Heart right ventricle (tissue), 16 donors: ENCODE results near the gene NUP50. TPM values are rescaled to one million over a fixed set of nuclear protein-coding genes. Genes with fewer than 3 reads are reported as not detected.

Experiments
- ATAC-seq, 8 donors: fragments of 200-7000 bp; cut with Tn5 transposase; one replicate each; pipeline ENCODE4 v1.9.1; 2020; ENCODE audit warnings: mild to moderate bottlenecking in 8 of 8, moderate library complexity in 8 of 8, moderate number of reproducible peaks in 1 of 8
- DNase-seq, 2 donors: peaks; one replicate each; pipeline ENCODE4 v3.0.0-alpha.2; 2020
- H3K27ac ChIP-seq, 10 donors: fragments of 200-600 bp; sonication (generic) in 2 of 10; one replicate each; pipeline versions ENCODE4 v1.5.0 to v1.8.0; 2020 to 2022; ENCODE audit warnings: mild to moderate bottlenecking in 3 of 10
- H3K27me3 ChIP-seq, 7 donors: fragments of 200-600 bp; one replicate each; pipeline ENCODE4 v1.8.0; 2021 to 2022; ENCODE audit warnings: mild to moderate bottlenecking in 2 of 7
- H3K36me3 ChIP-seq, 9 donors: fragments of 200-600 bp; sonication (generic) in 1 of 9; one replicate each; pipeline versions ENCODE4 v1.5.0 to v1.8.0; 2020 to 2022; ENCODE audit warnings: mild to moderate bottlenecking in 2 of 9
- H3K4me1 ChIP-seq, 9 donors: fragments of 200-600 bp; sonication (generic) in 1 of 9; one replicate each; pipeline versions ENCODE4 v1.5.0 to v1.8.0; 2020 to 2022; ENCODE audit warnings: mild to moderate bottlenecking in 4 of 9
- H3K4me3 ChIP-seq, 10 donors: fragments of 200-600 bp; sonication (generic) in 2 of 10; one replicate each; pipeline versions ENCODE4 v1.5.0 to v1.8.0; 2020 to 2022; ENCODE audit warnings: mild to moderate bottlenecking in 7 of 10, moderate library complexity in 2 of 10
- H3K9me3 ChIP-seq, 11 donors: fragments of 200-600 bp in 10 of 11; sonication (generic) in 2 of 11; one replicate each; pipeline versions ENCODE4 v1.5.0 to v1.8.0; 2013 to 2022; ENCODE audit warnings: mild to moderate bottlenecking in 2 of 11, control low read depth in 1 of 11, moderate library complexity in 1 of 11
- WGBS, 2 donors: extraction: QIAGEN DNeasy Blood & Tissue Kit; methylation state at CpG; one replicate each; pipeline ENCODE4 v1.1.7; 2013; ENCODE audit warnings: inconsistent platforms in 1 of 2; 5-methylcytosine and 5-hydroxymethylcytosine counted together
- intact Hi-C, 10 donors: fragments of 100-400 bp; cut with DNase I; formaldehyde crosslinking; loops; one replicate each; pipeline versions ENCODE4 v1.11.1 to v1.14.2; 2022
- polyA plus RNA-seq, 2 donors: library from polyadenylated mRNA; stranded (reverse); fragments of 200-250 nt; gene quantifications; one replicate each; pipeline ENCODE4 v1.2.3, GENCODE V29; 2013
- total RNA-seq, 10 donors: library from RNA; stranded (reverse); fragmentation: NEBNext Ultra II Directional in 3 of 10; extraction: Animal tissue kit (Norgen Biotek cat#: 25700) in 3 of 10; gene quantifications; one replicate each; pipeline versions ENCODE4 v1.2.1 to v1.2.4, GENCODE V29; 2021 to 2023
- TF ChIP-seq, protein P1 (sequence below), 9 donors: fragments of 200-600 bp; sonication (generic) in 2 of 9; IDR thresholded peaks; one replicate each; pipeline versions ENCODE4 v1.5.0 to v1.8.0; 2021 to 2022; ENCODE audit warnings: antibody characterized with exemption in 9 of 9, mild to moderate bottlenecking in 5 of 9, moderate library complexity in 1 of 9
- donor health status: Arrhythmogenic right ventricular cardiomyopathy.
- donor health status: ischemic (EF 13 %, LVEDD 7.1; RV severe dilation, severe dysfunction).
- donor health status: healthy with polysubstance abuse.
- donor health status: DM: no; HTN: yes; CAD: no.
- donor health status: DM: no; HTN: no; CAD: no.
- donor health status: ischemic (EF 25% LVEDD 6.9; RV normal size, moderate dysfunction).
- donor health status: ischemic (EF 25% LVEDD 5.7; RV mildly dilated, moderate dysfunction).
- donor health status: healthy.
- donor health status: DM: yes; HTN: yes; CAD: no.
- donor health status: Ischemic cardiomyopathy.
- donor health status: ischemic (EF 35%, LVEDD 5.7; RV mildly dilated, moderate dysfunction).
- donor health status: nonischemic (EF 11% LVEDD 7.7; RV severe dilation, severe dysfunction).
- donor health status: DM: yes; HTN: yes; CAD: no.
- donor health status: PGD.
- donor health status: ischemic (EF 29% LVEDD 5.4; RV normal size, mild dysfunction).
- donor health status: nonischemic (EF 23%, LVEDD 6.1; RV moderate dilation, normal function).

NUP50 gene
- total and polyA plus RNA-seq, 12 donors = 5.7 to 21.2 (median 14.3) TPM

DNA sequence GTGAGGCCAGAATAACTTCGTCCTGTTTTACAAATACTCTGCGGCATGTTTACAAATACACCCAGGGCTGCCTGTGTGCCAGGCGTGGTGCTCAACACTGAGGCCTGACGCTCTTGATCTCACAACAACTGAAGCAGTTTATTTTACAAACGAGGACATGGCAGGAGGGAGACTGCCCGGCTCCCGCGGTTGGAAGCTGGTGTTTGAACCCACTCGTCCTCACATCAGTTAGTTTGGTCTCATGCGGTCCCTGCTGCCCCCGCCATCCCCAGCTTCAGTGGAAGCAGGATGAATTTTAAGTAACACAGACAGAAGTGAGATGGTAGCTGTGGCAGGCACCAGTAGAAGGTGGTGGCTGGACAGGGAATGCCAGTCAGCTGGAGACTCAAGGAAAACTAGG, 60.6 kb downstream of the NUP50 start:
- no peak overlapping the region for H3K4me3 ChIP-seq
- intact Hi-C loops = no loop called here
- ATAC-seq (no peak), DNase-seq (no peak)
- H3K4me1 ChIP-seq = peaks cover 0 to 69% (median 8%) of the 10 kb centered on the region in 9 donors
- TF ChIP-seq, protein P1, sequence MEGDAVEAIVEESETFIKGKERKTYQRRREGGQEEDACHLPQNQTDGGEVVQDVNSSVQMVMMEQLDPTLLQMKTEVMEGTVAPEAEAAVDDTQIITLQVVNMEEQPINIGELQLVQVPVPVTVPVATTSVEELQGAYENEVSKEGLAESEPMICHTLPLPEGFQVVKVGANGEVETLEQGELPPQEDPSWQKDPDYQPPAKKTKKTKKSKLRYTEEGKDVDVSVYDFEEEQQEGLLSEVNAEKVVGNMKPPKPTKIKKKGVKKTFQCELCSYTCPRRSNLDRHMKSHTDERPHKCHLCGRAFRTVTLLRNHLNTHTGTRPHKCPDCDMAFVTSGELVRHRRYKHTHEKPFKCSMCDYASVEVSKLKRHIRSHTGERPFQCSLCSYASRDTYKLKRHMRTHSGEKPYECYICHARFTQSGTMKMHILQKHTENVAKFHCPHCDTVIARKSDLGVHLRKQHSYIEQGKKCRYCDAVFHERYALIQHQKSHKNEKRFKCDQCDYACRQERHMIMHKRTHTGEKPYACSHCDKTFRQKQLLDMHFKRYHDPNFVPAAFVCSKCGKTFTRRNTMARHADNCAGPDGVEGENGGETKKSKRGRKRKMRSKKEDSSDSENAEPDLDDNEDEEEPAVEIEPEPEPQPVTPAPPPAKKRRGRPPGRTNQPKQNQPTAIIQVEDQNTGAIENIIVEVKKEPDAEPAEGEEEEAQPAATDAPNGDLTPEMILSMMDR (IDR thresholded peaks at IDR 0.05) = no peak
- H3K9me3 ChIP-seq = no peaks in the 10 kb centered on the region
- no peaks in the 10 kb centered on the region for H3K27me3 ChIP-seq
- H3K36me3 ChIP-seq = no peaks in the 10 kb centered on the region
- WGBS, 2 donors = 85 to 87% methylated on average over 11 of the region's 11 CpGs
- no peak overlapping the region for H3K27ac ChIP-seq

DNA sequence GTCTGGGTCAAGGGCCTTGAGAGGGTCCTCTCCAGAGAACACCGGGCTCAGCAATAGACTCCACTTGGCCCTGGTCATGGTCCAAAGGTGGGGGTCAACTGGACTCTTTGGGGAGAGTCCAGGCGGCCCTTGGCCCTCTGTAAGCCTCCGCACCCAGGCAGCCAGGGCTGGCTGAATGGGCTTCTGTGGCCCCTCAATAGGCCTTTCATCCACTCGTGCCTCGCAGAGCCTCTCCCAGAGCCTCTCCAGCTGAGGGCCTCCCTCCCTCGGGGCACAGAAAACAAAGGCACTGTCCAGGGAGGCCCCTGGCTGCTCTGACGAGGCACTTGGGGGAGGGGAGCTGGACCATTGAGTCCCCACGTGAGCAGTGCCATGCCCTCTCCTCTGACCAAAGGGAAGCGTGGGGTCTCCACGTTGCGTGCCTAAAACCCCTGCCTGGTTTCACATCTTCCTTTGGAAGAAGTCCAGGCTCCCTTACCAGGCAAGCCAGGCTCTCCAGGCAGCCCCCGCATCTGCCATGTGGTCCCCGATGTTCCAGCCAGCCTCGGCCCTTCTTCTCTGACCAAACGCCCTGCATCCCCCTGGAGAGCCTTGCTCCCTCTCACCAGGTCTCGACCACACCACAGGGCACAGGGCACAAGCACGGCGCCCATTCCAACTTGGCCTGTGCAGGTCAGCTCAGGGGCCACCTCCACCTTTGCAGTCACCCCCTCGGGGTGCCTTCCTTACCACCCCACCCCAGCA, 61.4 kb downstream of the NUP50 start:
- H3K4me1 ChIP-seq = peaks cover 0 to 77% (median 8%) of the 10 kb centered on the region in 9 donors
- no peaks in the 10 kb centered on the region for H3K27me3 ChIP-seq
- no peak overlapping the region for H3K4me3 ChIP-seq
- no peak for DNase-seq
- no peaks in the 10 kb centered on the region for H3K36me3 ChIP-seq
- peak overlapping the region in 1 of 10 donors; percentile 82 for H3K27ac ChIP-seq
- 85% methylated on average over 19 of the region's 19 CpGs for WGBS, 2 donors
- intact Hi-C loops = no loop called here
- no peaks in the 10 kb centered on the region for H3K9me3 ChIP-seq
- ATAC-seq = no peak
- TF ChIP-seq, protein P1 (IDR thresholded peaks at IDR 0.05) = no peak

DNA sequence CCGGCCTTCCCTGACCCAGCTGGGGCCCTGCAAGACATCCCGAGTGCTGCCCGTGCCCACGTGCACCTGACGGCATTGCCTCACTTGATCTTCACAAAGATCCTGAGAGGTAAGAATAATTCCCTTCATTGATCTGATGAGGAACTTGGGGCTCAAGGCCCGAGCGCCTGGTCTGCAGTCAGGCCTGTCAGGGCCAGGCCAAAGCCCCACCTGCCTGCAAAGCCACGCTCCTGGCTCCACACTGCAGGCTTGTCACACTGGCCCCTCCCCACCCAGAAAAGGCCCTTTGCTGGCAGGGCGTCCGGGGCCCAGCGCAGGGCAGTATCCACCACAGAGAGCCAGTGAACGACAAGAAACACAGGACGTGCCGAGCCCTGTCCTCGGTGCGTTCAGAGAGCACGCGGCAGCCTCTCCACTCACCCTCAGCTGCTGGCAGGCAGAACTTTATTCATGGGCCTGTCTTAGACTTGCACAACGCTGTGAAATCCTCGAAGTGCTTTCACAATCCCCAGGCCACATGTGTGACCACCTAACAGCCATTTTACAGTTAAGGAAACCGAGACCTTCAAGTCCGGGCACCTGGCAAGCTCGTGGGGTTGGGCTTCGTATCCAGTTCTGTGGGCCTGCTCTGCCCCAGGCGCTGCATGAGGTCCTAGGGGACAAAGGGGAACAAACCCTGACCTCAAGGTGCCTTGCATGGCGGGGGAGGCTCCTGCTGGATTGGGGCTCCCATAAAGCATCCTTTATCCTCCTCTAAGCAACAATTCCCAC, 62.2 kb downstream of the NUP50 start:
- Histone ChIP-seq H3K27ac (peak overlapping the region in 1 of 10 donors; percentile 82), H3K27me3 (no peaks in the 10 kb centered on the region), H3K4me1 (peaks cover 0 to 83% (median 8%) of the 10 kb centered on the region in 9 donors), H3K36me3 (no peaks in the 10 kb centered on the region), H3K4me3 (no peak overlapping the region), H3K9me3 (no peaks in the 10 kb centered on the region)
- ATAC-seq = peak in 3 of 8 donors; percentile 23 to 66 (median 53)
- TF ChIP-seq, protein P1 (IDR thresholded peaks at IDR 0.05) = no peak
- no peak for DNase-seq
- WGBS, 2 donors = 84 to 85% methylated on average over 26 of the region's 26 CpGs
- intact Hi-C loops = no loop called here

DNA sequence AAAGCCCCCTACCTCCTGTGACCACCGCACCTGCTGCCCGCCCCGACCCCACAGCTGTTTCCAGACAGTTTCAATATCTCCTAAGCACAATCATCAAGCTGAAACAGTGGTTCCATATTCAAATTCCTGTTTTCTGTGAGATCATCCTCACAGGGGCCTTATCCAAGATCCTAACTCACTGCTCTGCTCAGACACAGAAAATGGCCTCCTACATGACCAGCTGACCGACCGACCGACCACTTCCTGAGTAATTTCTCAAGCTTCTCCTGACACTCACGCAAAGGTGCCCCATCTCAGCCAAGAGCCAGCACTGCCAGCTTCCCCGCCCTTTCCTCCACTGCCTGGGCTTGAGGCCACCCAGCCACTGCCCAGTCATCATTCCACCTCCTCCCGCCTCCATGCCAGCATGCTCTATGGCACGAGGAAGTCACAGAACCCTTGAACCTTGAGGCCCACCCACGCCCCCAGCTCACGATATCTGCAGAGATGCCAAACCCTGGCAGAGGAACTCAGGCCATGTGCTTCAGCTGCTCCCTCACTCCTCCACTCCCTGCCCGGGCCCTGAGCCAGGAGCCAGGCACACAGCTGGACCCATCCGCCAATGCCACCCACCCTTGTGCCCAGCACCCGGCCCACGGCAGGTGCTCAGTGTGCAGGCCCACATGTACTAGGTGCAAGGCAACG, 62.9 kb downstream of the NUP50 start:
- DNase-seq = no peak

More for the DNA sequence above, 62.9 kb downstream of the NUP50 start:
- Histone ChIP-seq H3K27ac (peak overlapping the region in 1 of 10 donors; percentile 82), H3K4me3 (no peak overlapping the region), H3K27me3 (no peaks in the 10 kb centered on the region), H3K36me3 (no peaks in the 10 kb centered on the region), H3K4me1 (peaks cover 0 to 82% (median 8%) of the 10 kb centered on the region in 9 donors), H3K9me3 (no peaks in the 10 kb centered on the region)
- WGBS, 2 donors = 78 to 81% methylated on average over 17 of the region's 17 CpGs
- ATAC-seq = peak in 6 of 8 donors; percentile 9 to 53 (median 32)
- TF ChIP-seq, protein P1 (IDR thresholded peaks at IDR 0.05) = no peak
- intact Hi-C loops = no loop called here
